WERI-Rb-1 (cell line): ENCODE data around the gene RALGAPB.
"Not testable (repeated sequence)": the region's sequence is repeated elsewhere in the genome, so short reads cannot be mapped to it uniquely, and the experiment has no call there.

Experiments
- DNase-seq: peaks from one replicate; pipeline ENCODE4 v3.0.0-alpha.2; 2020
- H3K27ac ChIP-seq: fragments of 250-450 bp; sonication (Bioruptor Pico); 2 replicates; pipeline ENCODE4 v1.5.1; 2020; ENCODE audit warnings: mild to moderate bottlenecking, moderate library complexity
- H3K27me3 ChIP-seq: fragments of 250-450 bp; sonication (Bioruptor Pico); 2 replicates; pipeline ENCODE4 v1.5.1; 2021; ENCODE audit warnings: mild to moderate bottlenecking, low read depth, moderate library complexity; ENCODE audit not compliant: insufficient read depth, severe bottlenecking
- H3K36me3 ChIP-seq: fragments of 250-450 bp; sonication (Bioruptor Pico); 2 replicates; pipeline ENCODE4 v1.5.1; 2020; ENCODE audit warnings: mild to moderate bottlenecking, moderate library complexity
- H3K4me3 ChIP-seq: 2 replicates; pipeline ENCODE4 v1.5.1; 2011; ENCODE audit warnings: low read depth, mild to moderate bottlenecking, control low read depth, low read length
- H3K9me3 ChIP-seq: fragments of 250-450 bp; sonication (Bioruptor Pico); 2 replicates; pipeline ENCODE4 v1.5.1; 2021; ENCODE audit warnings: mild to moderate bottlenecking, moderate library complexity; ENCODE audit not compliant: severe bottlenecking
- CTCF ChIP-seq: IDR thresholded peaks from 2 replicates; pipeline ENCODE4 v1.5.1; 2011; ENCODE audit warnings: low read depth, mild to moderate bottlenecking, control low read depth, inconsistent platforms, low read length

Gene RALGAPB

GRCh38 chr20:38428800-38429199 is 43.8 kb upstream of the RALGAPB start:
- Histone ChIP-seq H3K4me3 (no peak overlapping the region), H3K27me3 (no peaks in the 10 kb centered on the region), H3K36me3 (peaks cover 100% of the 10 kb centered on the region), H3K27ac (no peak overlapping the region), H3K9me3 (no peaks in the 10 kb centered on the region)
- DNase-seq: no peak
- TF ChIP-seq CTCF: no peak

GRCh38 chr20:38429301-38429700 is 43.3 kb upstream of the RALGAPB start:
- H3K4me3 ChIP-seq: no peak overlapping the region
- H3K27me3 ChIP-seq: no peaks in the 10 kb centered on the region
- DNase-seq: no peak
- H3K27ac ChIP-seq: no peak overlapping the region
- H3K9me3 ChIP-seq: no peaks in the 10 kb centered on the region
- TF ChIP-seq CTCF: no peak
- H3K36me3 ChIP-seq: peaks cover 100% of the 10 kb centered on the region

GRCh38 chr20:38430679-38431325 is 41.8 kb upstream of the RALGAPB start:
- H3K27ac ChIP-seq: no peak overlapping the region
- TF ChIP-seq CTCF: no peak
- H3K27me3 ChIP-seq: no peaks in the 10 kb centered on the region
- H3K36me3 ChIP-seq: peaks cover 92% of the 10 kb centered on the region
- no peak overlapping the region for H3K4me3 ChIP-seq
- DNase-seq: no peak
- H3K9me3 ChIP-seq: no peaks in the 10 kb centered on the region

GRCh38 chr20:38432292-38432691 is 40.4 kb upstream of the RALGAPB start:
- no peak for TF ChIP-seq CTCF
- Histone ChIP-seq H3K4me3 (no peak overlapping the region), H3K27me3 (no peaks in the 10 kb centered on the region), H3K36me3 (peaks cover 77% of the 10 kb centered on the region), H3K27ac (no peak overlapping the region), H3K9me3 (no peaks in the 10 kb centered on the region)
- no peak for DNase-seq

GRCh38 chr20:38432870-38433269 is 39.8 kb upstream of the RALGAPB start:
- H3K27me3 ChIP-seq, H3K27ac ChIP-seq, DNase-seq, H3K9me3 ChIP-seq, H3K4me3 ChIP-seq: not testable (repeated sequence)
- peaks cover 72% of the 10 kb centered on the region for H3K36me3 ChIP-seq

GRCh38 chr20:38433304-38433972 is 39.2 kb upstream of the RALGAPB start:
- Histone ChIP-seq H3K4me3 (peak overlapping the region; percentile 99), H3K36me3 (peaks cover 66% of the 10 kb centered on the region), H3K9me3 (no peaks in the 10 kb centered on the region), H3K27ac (no peak overlapping the region; the same call in none of the 2 replicates), H3K27me3 (no peaks in the 10 kb centered on the region)
- no peak for TF ChIP-seq CTCF
- no peak for DNase-seq
